ENCODE data around the gene ROBO2. TPM values are rescaled to one million over a fixed set of nuclear protein-coding genes. Genes with fewer than 3 reads are reported as not detected.

Gene ROBO2
- total RNA-seq, 2 donors from 2014 or later: 0.74 to 0.88 TPM

GRCh38 chr3:77179762-77180161, 139.9 kb downstream of the ROBO2 start:
- Histone ChIP-seq H3K27me3 (no peaks in the 10 kb centered on the region), H3K9ac (ENCODE audit: low read depth in 2 of 2, low read length in 2 of 2) (no peak overlapping the region), H3K36me3 (no peaks in the 10 kb centered on the region), H3K4me3 (no peak overlapping the region), H3K27ac (no peak overlapping the region), H3K4me1 (no peaks in the 10 kb centered on the region), H3K9me3 (no peaks in the 10 kb centered on the region)
- no peak for DNase-seq
- no peak for TF ChIP-seq CTCF (IDR thresholded peaks at IDR 0.05)
- intact Hi-C loops (cut with DNase I): no loop called here

DNA sequence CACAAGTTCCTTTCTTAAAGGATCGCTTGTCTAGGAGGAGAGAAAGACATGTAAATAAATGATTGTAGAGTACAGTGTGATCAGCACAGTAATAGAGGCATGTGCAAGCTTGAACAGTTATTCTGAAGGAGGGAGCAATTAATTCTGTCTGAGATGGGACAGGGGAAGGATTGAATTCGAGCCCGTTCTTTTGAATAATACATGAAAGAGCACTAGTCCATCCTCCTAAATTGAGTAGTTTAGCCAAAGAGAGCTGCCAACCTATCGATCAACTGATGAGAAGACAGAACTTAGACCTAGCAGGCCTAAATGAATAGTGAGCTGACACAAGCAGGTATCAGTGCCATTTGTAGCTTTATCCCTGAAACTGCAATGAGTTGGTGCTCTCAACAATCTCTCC, 142.4 kb downstream of the ROBO2 start:
- Histone ChIP-seq H3K9ac (ENCODE audit: low read depth in 2 of 2, low read length in 2 of 2) (no peak overlapping the region), H3K4me1 (no peaks in the 10 kb centered on the region), H3K36me3 (no peaks in the 10 kb centered on the region), H3K9me3 (no peaks in the 10 kb centered on the region), H3K4me3 (no peak overlapping the region), H3K27ac (no peak overlapping the region), H3K27me3 (no peaks in the 10 kb centered on the region)
- intact Hi-C loops (cut with DNase I): no loop called here
- DNase-seq: no peak
- TF ChIP-seq CTCF (IDR thresholded peaks at IDR 0.05): no peak

- no peak for DNase-seq
- Histone ChIP-seq H3K4me3 (no peak overlapping the region), H3K27me3 (no peaks in the 10 kb centered on the region), H3K27ac (no peak overlapping the region), H3K4me1 (no peaks in the 10 kb centered on the region), H3K36me3 (no peaks in the 10 kb centered on the region), H3K9ac (ENCODE audit: low read depth in 2 of 2, low read length in 2 of 2) (no peak overlapping the region), H3K9me3 (no peaks in the 10 kb centered on the region)
- no peak for TF ChIP-seq CTCF (IDR thresholded peaks at IDR 0.05)
- intact Hi-C loops (cut with DNase I): no loop called here
Measured at GRCh38 chr3:77186319-77186718, 146.4 kb downstream of the ROBO2 start.

- no peaks in the 10 kb centered on the region for H3K9me3 ChIP-seq
- no peak overlapping the region for H3K4me3 ChIP-seq
- H3K4me1 ChIP-seq: no peaks in the 10 kb centered on the region
- H3K9ac ChIP-seq (ENCODE audit: low read depth in 2 of 2, low read length in 2 of 2): no peak overlapping the region
- H3K36me3 ChIP-seq: no peaks in the 10 kb centered on the region
- no peak for TF ChIP-seq CTCF (IDR thresholded peaks at IDR 0.05)
- intact Hi-C loops (cut with DNase I): no loop called here
- H3K27me3 ChIP-seq: no peaks in the 10 kb centered on the region
- H3K27ac ChIP-seq: no peak overlapping the region
- DNase-seq: no peak
Measured at GRCh38 chr3:77186728-77187127, 146.8 kb downstream of the ROBO2 start.

- TF ChIP-seq CTCF (IDR thresholded peaks at IDR 0.05): no peak
- no peaks in the 10 kb centered on the region for H3K36me3 ChIP-seq
- intact Hi-C loops (cut with DNase I): no loop called here
- H3K9ac ChIP-seq (ENCODE audit: low read depth in 2 of 2, low read length in 2 of 2): no peak overlapping the region
- no peak for DNase-seq
- H3K9me3 ChIP-seq: no peaks in the 10 kb centered on the region
- H3K4me1 ChIP-seq: no peaks in the 10 kb centered on the region
- no peak overlapping the region for H3K4me3 ChIP-seq
- no peaks in the 10 kb centered on the region for H3K27me3 ChIP-seq
- H3K27ac ChIP-seq: no peak overlapping the region
Measured at GRCh38 chr3:77188210-77188609, 148.3 kb downstream of the ROBO2 start.

- Histone ChIP-seq H3K27me3 (no peaks in the 10 kb centered on the region), H3K27ac (no peak overlapping the region), H3K4me1 (no peaks in the 10 kb centered on the region), H3K36me3 (no peaks in the 10 kb centered on the region), H3K9ac (ENCODE audit: low read depth in 2 of 2, low read length in 2 of 2) (no peak overlapping the region), H3K9me3 (no peaks in the 10 kb centered on the region), H3K4me3 (no peak overlapping the region)
- intact Hi-C loops (cut with DNase I): no loop called here
- DNase-seq: no peak
- TF ChIP-seq CTCF (IDR thresholded peaks at IDR 0.05): no peak
Measured at GRCh38 chr3:77189258-77189657, 149.4 kb downstream of the ROBO2 start.
